T-helper 9 cell (primary cell): Measurements from ENCODE around the gene GPR161.
"Not testable (repeated sequence)": the region's sequence is repeated elsewhere in the genome, so short reads cannot be mapped to it uniquely, and the experiment has no call there.

Experiments
- DNase-seq: peaks from one replicate; pipeline ENCODE4 v3.0.0-alpha.2; 2020
- total RNA-seq, 2 donors: gene quantifications; one replicate each; lab custom pipeline; 2026; lab: John Stamatoyannopoulos, UW

Gene GPR161, protein sequence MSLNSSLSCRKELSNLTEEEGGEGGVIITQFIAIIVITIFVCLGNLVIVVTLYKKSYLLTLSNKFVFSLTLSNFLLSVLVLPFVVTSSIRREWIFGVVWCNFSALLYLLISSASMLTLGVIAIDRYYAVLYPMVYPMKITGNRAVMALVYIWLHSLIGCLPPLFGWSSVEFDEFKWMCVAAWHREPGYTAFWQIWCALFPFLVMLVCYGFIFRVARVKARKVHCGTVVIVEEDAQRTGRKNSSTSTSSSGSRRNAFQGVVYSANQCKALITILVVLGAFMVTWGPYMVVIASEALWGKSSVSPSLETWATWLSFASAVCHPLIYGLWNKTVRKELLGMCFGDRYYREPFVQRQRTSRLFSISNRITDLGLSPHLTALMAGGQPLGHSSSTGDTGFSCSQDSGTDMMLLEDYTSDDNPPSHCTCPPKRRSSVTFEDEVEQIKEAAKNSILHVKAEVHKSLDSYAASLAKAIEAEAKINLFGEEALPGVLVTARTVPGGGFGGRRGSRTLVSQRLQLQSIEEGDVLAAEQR
- 0.97 to 3.6 reads per million in 2 donors for total RNA-seq

DNA sequence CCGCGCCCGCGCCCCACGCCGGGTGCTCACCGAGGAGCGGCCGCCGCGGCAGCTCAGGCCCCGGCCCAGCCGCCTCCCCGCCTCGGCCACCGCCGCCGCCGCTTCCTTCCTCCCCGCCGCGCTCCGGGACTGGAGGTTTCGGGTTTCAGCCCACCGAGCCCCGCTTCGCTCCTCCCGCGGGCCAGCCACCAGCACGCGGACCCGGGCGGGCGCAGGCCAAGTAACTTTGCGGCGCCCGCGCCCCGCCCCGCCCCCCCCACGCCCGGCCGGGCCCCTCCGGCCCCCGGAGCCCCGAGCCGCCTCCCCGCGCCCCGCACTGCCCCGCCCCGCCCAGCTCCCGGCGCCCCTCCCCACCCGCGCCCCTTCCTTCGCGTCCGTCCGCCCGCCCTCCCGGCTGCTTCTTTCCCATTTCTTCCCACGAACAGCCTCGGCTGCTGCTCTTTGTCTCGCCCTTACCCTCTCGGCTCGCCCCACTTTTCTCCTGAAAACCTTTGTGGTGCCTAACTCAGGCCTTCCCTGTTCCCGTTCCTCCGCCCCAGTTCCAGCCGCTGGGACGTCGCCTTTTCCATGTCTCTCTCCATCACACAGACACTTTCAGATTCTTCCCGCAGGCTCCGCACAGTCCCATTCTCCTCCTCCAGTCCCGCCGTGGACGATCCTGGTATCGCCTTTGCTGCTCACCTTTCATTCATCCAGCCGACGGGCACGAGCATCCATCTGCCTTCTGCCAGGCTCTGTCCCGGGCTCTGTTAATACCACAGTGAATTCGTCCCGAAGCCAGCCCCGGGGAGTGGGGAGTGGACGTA, at the start of gene GPR161:
TSS of gene GPR161 (minus strand) at position 222 of the 806 bp plus-strand sequence. CDS start 32,080 bp downstream, outside the sequence.
- DNase-seq: peak; percentile 14

DNA sequence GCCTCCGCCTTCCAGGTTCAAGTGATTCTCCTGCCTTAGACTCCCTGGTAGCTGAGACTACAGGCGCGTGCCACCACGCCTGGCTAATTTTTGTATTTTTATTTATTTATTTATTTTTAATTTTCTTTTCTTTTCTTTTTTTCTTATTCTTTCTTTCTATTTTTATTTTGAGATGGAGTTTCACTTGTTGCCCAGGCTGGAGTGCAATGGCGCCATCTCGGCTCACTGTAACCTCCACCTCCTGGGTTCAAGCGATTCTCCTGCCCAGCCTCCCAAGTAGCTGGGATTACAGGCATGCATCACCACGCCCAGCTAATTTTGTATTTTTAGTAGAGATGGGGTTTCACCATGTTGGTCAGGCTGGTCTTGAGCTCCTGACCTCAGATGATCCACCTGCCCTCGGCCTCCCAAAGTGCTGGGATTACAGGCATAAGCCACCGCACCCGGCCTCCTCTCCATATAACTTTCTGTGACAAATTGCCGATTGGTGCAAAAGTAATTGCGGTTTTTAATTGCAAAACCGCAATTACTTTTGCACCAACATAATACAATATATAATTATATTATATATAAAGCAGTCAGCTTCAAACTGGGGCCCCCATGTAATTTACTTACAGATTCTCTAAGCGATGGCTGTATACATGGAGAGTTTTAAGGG, 44.5 kb upstream of the GPR161 start:
- not testable (repeated sequence) for DNase-seq

DNA sequence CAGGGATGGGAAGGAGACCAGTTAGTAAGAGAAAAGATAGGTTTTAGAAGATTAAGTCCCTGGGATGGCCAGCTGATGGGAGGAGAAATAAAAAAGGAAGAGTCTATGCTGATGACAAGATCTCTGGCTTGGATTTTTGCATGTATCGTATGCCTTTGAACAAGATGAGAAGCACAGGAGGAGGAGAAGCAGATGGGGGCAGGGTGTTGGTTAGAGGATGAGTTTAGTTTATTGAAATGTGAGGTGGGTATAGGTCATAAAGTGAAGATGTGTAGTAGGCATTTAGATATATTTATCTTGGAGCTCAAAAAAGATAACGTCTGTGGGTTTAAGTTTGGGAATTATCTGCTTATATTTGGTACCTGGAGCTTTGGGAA, 43.4 kb upstream of the GPR161 start:
- DNase-seq: no peak

DNA sequence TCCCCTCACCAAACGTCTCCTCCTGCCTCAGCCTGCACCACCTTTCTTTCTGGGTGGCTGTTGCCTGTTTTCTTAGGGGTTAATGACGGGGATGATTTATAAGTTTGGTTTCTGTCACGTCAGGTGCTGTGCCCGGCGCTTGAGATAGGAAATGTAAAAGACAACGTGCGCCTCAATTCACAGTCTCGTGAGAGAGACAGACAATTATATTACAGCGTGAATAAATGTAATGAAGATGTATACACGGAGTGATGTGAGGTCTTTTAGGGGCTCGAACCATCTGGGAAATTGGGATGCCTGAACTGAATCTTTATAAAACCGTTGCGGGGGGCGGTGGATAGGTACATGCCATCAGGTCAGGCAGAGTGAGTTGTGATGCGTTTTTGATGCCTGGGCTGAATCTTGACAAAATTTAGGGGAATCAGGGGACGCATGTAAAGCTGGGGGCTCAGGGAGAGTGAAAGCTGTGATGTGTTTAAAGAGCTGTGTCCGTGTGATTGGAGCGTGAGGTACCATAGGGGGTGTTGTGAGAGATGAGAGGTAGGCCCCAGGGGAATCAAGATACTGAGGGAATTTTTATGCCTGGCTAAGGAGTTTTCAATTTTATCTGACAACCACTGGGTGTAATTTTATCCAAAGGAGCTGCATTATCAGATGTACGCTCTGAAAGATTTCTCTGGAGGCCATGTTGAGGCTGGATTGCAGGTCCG, 42.9 kb upstream of the GPR161 start:
- DNase-seq: no peak

DNA sequence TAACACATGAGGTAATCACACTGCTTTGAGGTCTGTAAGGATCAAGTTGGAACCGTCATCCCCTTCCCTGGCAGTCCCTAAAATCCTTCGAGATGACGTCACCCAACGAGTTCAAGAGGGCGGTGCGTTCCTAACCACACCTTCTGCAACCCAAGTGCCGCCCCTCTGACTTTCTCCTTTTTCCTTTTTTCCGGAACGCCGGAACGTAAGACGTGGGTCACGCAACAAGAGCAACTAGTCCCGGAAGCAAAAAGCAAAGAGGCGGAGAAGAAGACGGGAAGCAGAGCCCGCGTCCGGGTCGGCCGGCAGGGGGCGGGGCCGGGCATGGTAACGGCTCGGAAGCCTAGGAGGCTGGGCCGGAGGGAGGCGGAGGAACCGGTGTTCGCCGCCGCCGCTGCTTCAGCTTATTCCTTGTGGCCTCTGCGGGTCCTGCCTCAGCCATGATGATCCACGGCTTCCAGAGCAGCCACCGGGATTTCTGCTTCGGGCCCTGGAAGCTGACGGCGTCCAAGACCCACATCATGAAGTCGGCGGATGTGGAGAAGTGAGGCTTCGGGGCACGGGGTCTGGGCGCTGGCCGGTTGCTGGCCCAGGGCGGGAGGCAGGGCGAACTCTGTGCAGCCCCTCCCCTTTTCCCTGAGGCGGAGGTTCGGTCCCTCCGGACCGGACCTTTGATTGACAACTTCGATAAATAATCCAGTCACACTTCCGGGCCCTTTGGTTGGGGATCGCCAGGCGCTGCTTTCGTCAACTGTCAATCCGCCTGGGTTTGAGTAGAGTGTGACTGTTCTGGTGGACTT, 42.1 kb upstream of the GPR161 start, which contains the start of gene TIPRL:
TSS of gene TIPRL (plus strand) at position 325 of the 800 bp plus-strand sequence. CDS start at position 441, 116 bp downstream.
- peak; percentile 91 for DNase-seq

DNA sequence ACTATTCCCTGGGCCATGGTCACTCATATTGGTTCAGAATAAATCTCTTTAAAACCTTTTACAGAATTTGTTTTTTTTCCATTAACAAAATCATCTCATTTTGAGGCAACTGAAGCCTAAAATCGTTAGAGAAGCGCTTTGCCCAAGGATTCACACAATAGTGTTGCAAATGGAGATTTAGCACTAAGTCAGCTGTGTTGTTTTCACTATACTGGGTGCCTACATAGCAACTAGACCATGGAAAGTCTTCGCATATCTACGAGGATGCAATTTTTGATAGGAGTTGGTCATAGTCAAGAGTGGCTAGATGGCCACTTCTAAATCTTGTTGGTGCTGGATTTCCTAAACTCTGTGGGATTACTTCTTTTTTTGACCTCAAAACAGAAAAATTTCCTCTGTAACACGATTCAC, 41.5 kb upstream of the GPR161 start:
- DNase-seq: no peak

DNA sequence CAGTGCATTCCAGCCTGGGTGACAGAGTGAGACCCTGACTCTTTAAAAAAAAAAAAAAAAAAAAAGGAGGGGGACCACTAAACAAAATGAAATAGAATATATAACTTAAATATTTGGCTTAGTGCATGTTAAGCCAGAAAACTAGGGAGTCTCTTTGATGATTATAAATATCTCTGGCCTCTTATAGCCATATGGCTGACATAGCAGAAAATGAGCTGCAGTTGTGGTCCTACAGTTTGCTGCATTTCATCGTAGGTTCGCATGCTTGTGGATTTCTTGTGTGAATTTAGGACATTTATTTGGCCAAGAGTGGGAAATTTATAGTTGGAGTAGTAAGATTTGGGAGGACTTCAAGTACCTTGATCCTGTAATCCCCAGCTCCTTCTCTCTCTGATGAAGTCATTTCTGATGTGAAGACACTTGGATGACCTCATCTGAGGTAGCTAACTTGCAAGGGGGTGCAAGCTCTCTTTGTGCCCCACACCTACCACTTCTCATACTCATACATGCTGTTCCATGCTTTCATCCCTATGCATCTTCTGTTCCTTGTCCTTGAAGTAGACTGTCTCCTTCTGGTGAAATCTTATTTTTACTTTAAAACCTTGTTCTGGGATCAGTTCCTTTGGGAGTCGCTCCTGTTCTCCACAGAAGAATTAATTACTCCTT, 35.7 kb upstream of the GPR161 start:
- no peak for DNase-seq

DNA sequence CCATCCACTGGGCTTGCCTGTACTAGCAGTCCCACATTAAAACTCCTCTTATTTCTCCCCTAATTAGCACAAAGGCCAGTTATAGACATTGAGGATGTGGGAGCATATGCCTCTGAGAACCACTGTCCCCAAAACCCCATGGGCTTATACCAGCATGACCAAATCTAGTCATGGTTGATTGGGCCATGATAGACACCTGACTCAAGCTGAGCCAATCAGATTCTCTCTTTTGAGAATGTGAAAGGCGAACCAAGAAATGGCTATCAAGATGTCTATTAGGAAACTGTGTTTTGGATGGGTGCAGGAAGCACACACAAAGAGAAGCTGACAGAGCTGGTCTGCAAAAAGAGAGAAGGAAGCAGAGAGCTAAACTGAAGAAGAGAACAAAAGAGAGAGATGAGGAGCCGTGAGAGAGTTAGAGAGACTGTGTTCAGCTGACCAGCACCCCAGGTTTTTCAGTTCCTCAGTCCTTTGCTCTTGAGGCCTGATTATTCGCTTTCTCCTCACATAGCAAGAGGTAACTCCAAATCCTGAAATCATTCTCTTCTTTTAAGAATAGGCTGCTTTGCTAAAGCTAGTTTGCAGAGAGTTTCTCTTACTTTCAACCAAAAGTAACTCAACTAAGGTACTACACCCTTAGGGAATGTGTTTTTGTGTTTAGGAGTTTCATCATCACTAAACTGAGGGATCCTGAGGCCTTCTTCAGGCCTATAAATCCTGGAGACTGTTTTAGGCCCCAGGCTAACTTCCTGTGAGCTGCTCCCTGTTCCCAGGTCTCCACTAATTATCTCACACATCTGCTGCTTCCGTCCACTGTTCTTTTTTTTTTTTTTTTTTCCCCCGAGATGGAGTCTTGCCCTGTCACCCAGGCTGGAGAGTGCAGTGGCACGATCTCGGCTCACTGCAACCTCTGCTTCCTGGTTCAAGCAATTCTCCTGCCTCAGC, 34.1 kb upstream of the GPR161 start:
- no peak for DNase-seq

DNA sequence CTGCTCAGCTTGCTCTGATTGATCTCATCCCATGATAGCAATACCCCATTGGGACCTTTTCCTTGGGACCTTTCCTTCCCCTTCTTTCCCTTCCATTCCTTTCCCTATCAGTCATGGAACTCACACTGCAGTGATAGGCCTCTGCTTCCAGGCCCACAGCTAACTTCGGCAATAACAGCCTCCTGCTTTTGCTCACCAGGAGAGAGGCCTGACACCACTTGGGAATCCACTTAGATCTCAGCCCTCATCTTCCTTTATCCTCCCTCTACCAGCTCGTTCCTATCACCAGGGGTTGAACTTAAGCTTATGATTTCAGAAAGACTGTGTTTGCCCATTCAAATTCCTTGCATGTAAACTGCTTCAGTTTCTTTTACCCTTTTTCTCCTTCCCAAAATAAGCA, 31.1 kb upstream of the GPR161 start:
- DNase-seq: no peak

DNA sequence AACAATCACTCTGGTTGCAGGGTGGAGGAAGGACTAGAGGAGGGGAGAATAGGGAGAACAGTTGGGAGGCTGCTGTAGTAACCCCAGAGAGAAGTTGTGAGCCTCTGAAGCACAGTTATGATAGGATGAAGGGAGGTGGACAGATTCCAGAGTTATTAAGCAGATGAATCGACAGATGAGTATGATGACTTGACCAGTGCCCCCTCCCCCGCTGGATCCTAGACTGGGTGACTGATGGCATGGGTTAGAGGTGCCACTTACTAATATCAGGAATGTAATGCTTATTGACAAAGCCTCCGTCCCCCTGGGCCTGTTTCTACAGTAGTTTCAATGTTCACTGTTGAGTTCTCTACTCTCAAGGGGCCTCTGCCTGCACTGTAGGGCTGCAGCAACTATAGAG, 28.0 kb upstream of the GPR161 start:
- no peak for DNase-seq

DNA sequence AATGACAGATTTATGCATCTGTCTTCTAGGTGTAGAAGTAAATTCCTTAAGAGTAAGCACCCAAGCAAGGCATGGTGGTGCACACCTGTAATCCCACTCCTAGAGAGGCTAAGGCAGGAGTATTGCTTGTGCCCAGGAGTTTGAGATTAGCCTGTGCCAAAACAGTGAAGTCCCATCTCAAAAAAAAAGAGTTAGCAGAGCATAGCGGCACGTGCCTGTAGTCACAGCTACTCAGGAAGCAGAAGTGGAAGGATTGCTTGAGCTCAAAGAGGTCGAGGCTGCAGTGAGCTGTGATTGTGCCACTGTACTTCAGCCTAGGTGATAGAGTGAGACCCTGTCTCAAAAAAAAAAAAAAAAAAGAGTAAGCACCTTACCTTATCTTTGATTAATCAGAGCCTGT, 26.9 kb upstream of the GPR161 start:
- DNase-seq: no peak

DNA sequence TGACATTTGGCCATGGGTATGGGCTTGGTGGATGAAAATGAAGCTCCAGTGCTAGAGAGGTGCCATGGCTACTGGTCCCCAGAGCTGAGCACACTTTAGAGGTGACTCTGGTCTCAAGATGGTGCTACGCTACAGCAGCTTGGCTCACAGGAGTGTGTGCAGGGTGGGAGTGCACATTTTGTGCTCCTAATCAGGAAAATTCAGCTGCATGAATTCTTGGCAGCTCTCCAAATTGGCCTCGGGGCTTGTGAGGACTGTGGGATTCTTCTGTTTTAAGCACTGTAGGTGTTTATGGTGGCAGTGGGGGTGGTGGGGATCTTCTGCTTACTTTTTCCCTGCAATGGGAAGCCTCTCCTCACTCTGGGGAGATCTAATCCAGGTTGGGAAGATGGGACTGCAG, 24.7 kb upstream of the GPR161 start:
- no peak for DNase-seq

DNA sequence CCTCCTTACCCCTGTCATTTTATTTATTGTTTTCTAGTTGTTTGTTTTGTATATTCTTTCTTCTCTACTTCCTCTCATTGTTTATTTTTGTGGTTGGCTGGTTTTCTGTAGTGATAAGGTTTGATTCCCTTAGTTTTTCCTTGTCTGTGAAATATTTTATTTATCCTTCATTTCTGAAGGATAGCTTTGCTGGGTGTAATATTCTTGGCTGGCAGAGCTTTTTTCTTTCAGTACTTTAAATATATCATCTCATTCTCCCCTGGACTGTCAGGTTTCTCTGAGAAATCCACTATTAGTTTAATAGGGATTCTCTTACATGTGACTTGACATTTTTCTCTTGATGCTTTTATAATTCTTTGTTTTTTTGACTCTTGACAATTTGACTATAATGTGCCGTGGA, 23.2 kb upstream of the GPR161 start:
- no peak for DNase-seq

DNA sequence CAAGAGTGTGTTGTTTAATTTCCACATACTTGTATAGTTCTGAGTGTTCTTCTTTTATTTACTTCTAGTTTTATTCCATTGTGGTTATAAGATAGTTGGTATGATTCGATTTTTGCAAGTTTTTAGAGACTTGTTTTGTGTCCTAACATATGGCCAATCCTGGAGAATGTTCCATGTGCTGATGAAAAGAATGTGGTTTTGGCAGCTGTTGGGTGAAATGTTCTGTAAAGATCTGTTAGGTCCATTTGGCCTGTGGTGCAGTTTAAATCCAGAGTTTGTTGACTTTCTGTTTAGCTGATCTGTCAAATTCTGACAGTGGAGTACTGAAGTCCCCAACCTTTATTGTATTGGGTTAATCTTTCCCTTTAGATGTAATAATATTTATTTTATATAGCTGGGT, 22.5 kb upstream of the GPR161 start:
- DNase-seq: no peak

DNA sequence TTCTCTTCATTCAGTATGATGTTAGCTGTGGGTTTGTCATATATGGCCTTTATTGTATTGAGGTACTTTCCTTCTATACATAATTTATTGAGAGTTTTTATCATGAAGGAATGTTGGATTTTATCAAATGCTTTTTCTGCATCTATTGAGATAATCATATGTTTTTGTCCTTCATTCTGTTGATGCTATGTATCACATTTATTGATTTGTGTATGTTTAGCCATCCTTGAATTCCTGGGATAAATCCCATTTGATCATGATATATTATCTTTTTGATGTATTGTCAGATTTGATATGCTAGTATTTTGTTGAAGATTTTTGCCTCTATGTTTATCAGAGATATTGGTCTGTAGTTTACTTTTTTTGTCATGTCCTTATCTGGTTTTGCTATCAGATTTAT, 20.9 kb upstream of the GPR161 start:
- DNase-seq: no peak

DNA sequence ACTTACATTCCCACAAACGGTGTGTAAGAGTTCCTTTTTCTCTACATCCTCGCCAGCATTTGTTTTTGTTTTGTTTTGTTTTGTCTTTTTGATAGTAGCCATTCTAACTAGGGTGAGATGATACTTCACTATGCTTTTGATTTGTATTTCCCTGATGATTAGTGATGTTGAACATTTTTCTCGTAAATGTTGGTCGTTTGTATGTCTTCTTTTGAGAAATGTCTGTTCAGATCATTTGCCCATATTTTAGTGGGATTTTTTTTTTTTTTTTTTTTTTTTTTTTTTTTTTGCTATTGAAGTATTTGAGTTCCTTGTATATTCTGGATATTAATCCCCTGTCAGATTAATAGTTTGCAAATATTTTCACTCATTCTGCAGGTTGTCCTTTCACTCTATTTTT, 19.2 kb upstream of the GPR161 start:
- DNase-seq: no peak

DNA sequence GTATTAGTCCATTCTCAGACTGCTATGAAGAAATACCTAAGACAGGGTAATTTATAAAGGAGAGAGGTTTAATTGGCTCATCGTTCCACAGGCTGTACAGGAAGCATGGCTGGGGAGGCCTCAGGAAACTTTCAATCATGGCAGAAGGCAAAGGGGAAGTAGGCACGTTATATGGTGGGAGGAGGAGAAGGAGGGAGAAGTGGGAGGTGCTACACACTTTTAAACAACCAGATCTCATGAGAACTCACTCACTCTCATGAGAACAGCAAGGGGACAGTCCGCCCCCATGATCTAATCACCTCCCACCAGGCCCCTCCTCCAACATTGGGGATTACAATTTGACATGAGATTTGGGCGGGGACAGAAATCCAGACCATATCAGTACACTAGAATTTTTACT, 18.0 kb upstream of the GPR161 start:
- DNase-seq: not testable (repeated sequence)

DNA sequence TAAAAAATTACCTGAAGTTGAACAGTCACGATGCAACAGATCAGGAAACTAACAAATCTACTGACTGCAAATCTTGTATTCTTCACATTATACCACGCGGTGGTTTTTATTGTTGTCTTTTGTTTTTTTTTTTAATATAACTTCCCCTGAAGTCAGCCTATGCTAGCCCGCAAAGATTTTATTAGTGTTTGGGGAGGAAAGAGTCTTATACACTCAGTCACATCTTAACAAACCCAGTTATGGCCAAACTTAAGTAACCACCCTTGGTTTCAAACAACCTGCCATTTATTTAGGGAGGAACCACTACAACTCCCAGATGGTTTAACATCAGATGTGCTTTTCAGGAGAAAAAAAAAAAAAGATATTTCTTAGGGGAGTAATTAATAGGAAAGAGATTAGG, 15.2 kb upstream of the GPR161 start:
- no peak for DNase-seq

DNA sequence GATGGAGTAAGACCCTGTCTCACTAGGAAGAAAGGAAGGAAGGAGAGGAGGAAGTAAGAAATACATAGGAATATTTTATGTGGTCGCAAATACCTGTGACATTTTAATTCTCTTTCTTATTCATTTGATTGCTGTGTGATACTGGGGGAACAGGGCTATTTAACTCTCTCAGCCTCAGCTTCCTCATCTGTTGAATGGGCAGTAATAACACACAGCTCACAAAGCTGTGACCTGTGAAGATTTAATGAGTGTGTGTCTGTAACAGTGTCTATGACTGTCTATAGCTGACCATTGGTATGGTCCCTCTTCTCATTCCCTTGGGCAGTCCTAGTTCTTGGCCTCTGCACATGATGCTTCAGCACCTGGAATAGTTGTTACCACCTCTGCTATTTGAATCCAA, 13.6 kb upstream of the GPR161 start:
- no peak for DNase-seq

DNA sequence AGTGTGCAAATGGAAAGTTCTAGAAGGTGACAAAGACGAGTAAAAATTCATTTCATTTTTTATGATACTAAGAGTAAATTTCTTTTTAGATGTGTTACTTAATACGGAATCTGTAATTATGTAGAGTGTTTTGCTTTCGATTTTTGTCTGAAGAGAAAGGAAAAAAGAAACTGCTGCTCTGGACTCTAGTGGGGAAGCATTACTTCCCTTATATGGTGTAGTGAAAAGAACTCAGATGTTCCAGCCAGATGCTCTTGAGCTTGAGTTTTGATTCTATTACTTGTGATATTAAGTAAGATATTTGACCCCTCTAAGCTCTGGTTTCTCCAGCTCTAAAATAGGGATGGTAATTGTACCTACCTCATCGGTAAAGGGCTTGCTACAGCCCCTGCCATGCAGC, 12.2 kb upstream of the GPR161 start:
- no peak for DNase-seq
